ENCODE measurements around the gene BGN.

BGN gene

GRCh38 chrX:153526042-153526441, 31.3 kb downstream of the BGN start:
- peaks cover 3% of the 10 kb centered on the region for H3K9me3 ChIP-seq (ENCODE audit: control insufficient read depth, insufficient read depth, low read length)
- H3K4me3 ChIP-seq (ENCODE audit: low read depth, low read length), result no peak overlapping the region
- H3K36me3 ChIP-seq (ENCODE audit: control insufficient read depth, insufficient read depth, low read length), result no peaks in the 10 kb centered on the region
- no peak overlapping the region for H3K9ac ChIP-seq (ENCODE audit: low read depth, low read length)
- H3K4me1 ChIP-seq (ENCODE audit: control insufficient read depth, insufficient read depth, low read length), result no peaks in the 10 kb centered on the region
- H3K27me3 ChIP-seq (ENCODE audit: control insufficient read depth, insufficient read depth, low read length), result no peaks in the 10 kb centered on the region

GRCh38 chrX:153526801-153527200, 32.0 kb downstream of the BGN start:
- Histone ChIP-seq H3K4me3 (ENCODE audit: low read depth, low read length) (no peak overlapping the region), H3K4me1 (ENCODE audit: control insufficient read depth, insufficient read depth, low read length) (no peaks in the 10 kb centered on the region), H3K27me3 (ENCODE audit: control insufficient read depth, insufficient read depth, low read length) (no peaks in the 10 kb centered on the region), H3K9me3 (ENCODE audit: control insufficient read depth, insufficient read depth, low read length) (peaks cover 3% of the 10 kb centered on the region), H3K9ac (ENCODE audit: low read depth, low read length) (no peak overlapping the region), H3K36me3 (ENCODE audit: control insufficient read depth, insufficient read depth, low read length) (no peaks in the 10 kb centered on the region)

GRCh38 chrX:153527208-153527607, 32.4 kb downstream of the BGN start:
- no peaks in the 10 kb centered on the region for H3K4me1 ChIP-seq (ENCODE audit: control insufficient read depth, insufficient read depth, low read length)
- H3K4me3 ChIP-seq (ENCODE audit: low read depth, low read length), result no peak overlapping the region
- peaks cover 3% of the 10 kb centered on the region for H3K9me3 ChIP-seq (ENCODE audit: control insufficient read depth, insufficient read depth, low read length)
- no peaks in the 10 kb centered on the region for H3K36me3 ChIP-seq (ENCODE audit: control insufficient read depth, insufficient read depth, low read length)
- no peaks in the 10 kb centered on the region for H3K27me3 ChIP-seq (ENCODE audit: control insufficient read depth, insufficient read depth, low read length)
- no peak overlapping the region for H3K9ac ChIP-seq (ENCODE audit: low read depth, low read length)

- Histone ChIP-seq H3K27me3 (ENCODE audit: control insufficient read depth, insufficient read depth, low read length) (no peaks in the 10 kb centered on the region), H3K4me3 (ENCODE audit: low read depth, low read length) (no peak overlapping the region), H3K4me1 (ENCODE audit: control insufficient read depth, insufficient read depth, low read length) (no peaks in the 10 kb centered on the region), H3K9ac (ENCODE audit: low read depth, low read length) (no peak overlapping the region), H3K9me3 (ENCODE audit: control insufficient read depth, insufficient read depth, low read length) (peaks cover 3% of the 10 kb centered on the region), H3K36me3 (ENCODE audit: control insufficient read depth, insufficient read depth, low read length) (no peaks in the 10 kb centered on the region)
Observed at GRCh38 chrX:153530411-153531129, 35.8 kb downstream of the BGN start.

- Histone ChIP-seq H3K9me3 (ENCODE audit: control insufficient read depth, insufficient read depth, low read length) (peaks cover 3% of the 10 kb centered on the region), H3K27me3 (ENCODE audit: control insufficient read depth, insufficient read depth, low read length) (no peaks in the 10 kb centered on the region)
Observed at GRCh38 chrX:153533091-153533490, 38.3 kb downstream of the BGN start.

GRCh38 chrX:153537080-153537479, 42.3 kb downstream of the BGN start:
- Histone ChIP-seq H3K27me3 (ENCODE audit: control insufficient read depth, insufficient read depth, low read length) (no peaks in the 10 kb centered on the region), H3K36me3 (ENCODE audit: control insufficient read depth, insufficient read depth, low read length) (no peaks in the 10 kb centered on the region), H3K9me3 (ENCODE audit: control insufficient read depth, insufficient read depth, low read length) (peaks cover 2% of the 10 kb centered on the region), H3K4me1 (ENCODE audit: control insufficient read depth, insufficient read depth, low read length) (no peaks in the 10 kb centered on the region), H3K9ac (ENCODE audit: low read depth, low read length) (no peak overlapping the region), H3K4me3 (ENCODE audit: low read depth, low read length) (no peak overlapping the region)

More at GRCh38 chrX:153533091-153533490, 38.3 kb downstream of the BGN start:
- Histone ChIP-seq H3K9ac (ENCODE audit: low read depth, low read length) (no peak overlapping the region), H3K36me3 (ENCODE audit: control insufficient read depth, insufficient read depth, low read length) (no peaks in the 10 kb centered on the region), H3K4me1 (ENCODE audit: control insufficient read depth, insufficient read depth, low read length) (no peaks in the 10 kb centered on the region), H3K4me3 (ENCODE audit: low read depth, low read length) (no peak overlapping the region)

GRCh38 chrX:153537526-153538295, 42.9 kb downstream of the BGN start:
- Histone ChIP-seq H3K9ac (ENCODE audit: low read depth, low read length) (no peak overlapping the region), H3K4me3 (ENCODE audit: low read depth, low read length) (no peak overlapping the region), H3K27me3 (ENCODE audit: control insufficient read depth, insufficient read depth, low read length) (no peaks in the 10 kb centered on the region), H3K9me3 (ENCODE audit: control insufficient read depth, insufficient read depth, low read length) (peaks cover 2% of the 10 kb centered on the region), H3K36me3 (ENCODE audit: control insufficient read depth, insufficient read depth, low read length) (no peaks in the 10 kb centered on the region), H3K4me1 (ENCODE audit: control insufficient read depth, insufficient read depth, low read length) (no peaks in the 10 kb centered on the region)

GRCh38 chrX:153538424-153538823, 43.6 kb downstream of the BGN start:
- H3K4me3 ChIP-seq (ENCODE audit: low read depth, low read length), result no peak overlapping the region
- H3K9ac ChIP-seq (ENCODE audit: low read depth, low read length), result no peak overlapping the region
- H3K9me3 ChIP-seq (ENCODE audit: control insufficient read depth, insufficient read depth, low read length), result peaks cover 2% of the 10 kb centered on the region
- no peaks in the 10 kb centered on the region for H3K4me1 ChIP-seq (ENCODE audit: control insufficient read depth, insufficient read depth, low read length)
- no peaks in the 10 kb centered on the region for H3K36me3 ChIP-seq (ENCODE audit: control insufficient read depth, insufficient read depth, low read length)
- H3K27me3 ChIP-seq (ENCODE audit: control insufficient read depth, insufficient read depth, low read length), result no peaks in the 10 kb centered on the region

- Histone ChIP-seq H3K9me3 (ENCODE audit: control insufficient read depth, insufficient read depth, low read length) (peaks cover 2% of the 10 kb centered on the region), H3K36me3 (ENCODE audit: control insufficient read depth, insufficient read depth, low read length) (no peaks in the 10 kb centered on the region), H3K4me3 (ENCODE audit: low read depth, low read length) (no peak overlapping the region), H3K9ac (ENCODE audit: low read depth, low read length) (no peak overlapping the region), H3K27me3 (ENCODE audit: control insufficient read depth, insufficient read depth, low read length) (no peaks in the 10 kb centered on the region), H3K4me1 (ENCODE audit: control insufficient read depth, insufficient read depth, low read length) (no peaks in the 10 kb centered on the region)
Observed at GRCh38 chrX:153539171-153539978, 44.6 kb downstream of the BGN start.

GRCh38 chrX:153539979-153540358, 45.2 kb downstream of the BGN start:
- Histone ChIP-seq H3K27me3 (ENCODE audit: control insufficient read depth, insufficient read depth, low read length) (no peaks in the 10 kb centered on the region), H3K9me3 (ENCODE audit: control insufficient read depth, insufficient read depth, low read length) (peaks cover 2% of the 10 kb centered on the region), H3K4me1 (ENCODE audit: control insufficient read depth, insufficient read depth, low read length) (no peaks in the 10 kb centered on the region), H3K36me3 (ENCODE audit: control insufficient read depth, insufficient read depth, low read length) (no peaks in the 10 kb centered on the region), H3K4me3 (ENCODE audit: low read depth, low read length) (no peak overlapping the region), H3K9ac (ENCODE audit: low read depth, low read length) (no peak overlapping the region)

GRCh38 chrX:153544727-153545126, 49.9 kb downstream of the BGN start:
- no peaks in the 10 kb centered on the region for H3K4me1 ChIP-seq (ENCODE audit: control insufficient read depth, insufficient read depth, low read length)
- H3K36me3 ChIP-seq (ENCODE audit: control insufficient read depth, insufficient read depth, low read length), result no peaks in the 10 kb centered on the region
- H3K9ac ChIP-seq (ENCODE audit: low read depth, low read length), result no peak overlapping the region
- no peak overlapping the region for H3K4me3 ChIP-seq (ENCODE audit: low read depth, low read length)
- no peaks in the 10 kb centered on the region for H3K9me3 ChIP-seq (ENCODE audit: control insufficient read depth, insufficient read depth, low read length)
- no peaks in the 10 kb centered on the region for H3K27me3 ChIP-seq (ENCODE audit: control insufficient read depth, insufficient read depth, low read length)
